HUES48 (cell line): ENCODE measurements around the gene HSD17B2.

Experiments used
- H3K27ac ChIP-seq: one replicate; pipeline ENCODE4 v1.7.0; 2013; ENCODE audit warnings: low read depth, low read length, inconsistent platforms
- H3K27me3 ChIP-seq: 2 replicates; pipeline ENCODE4 v1.6.1; 2013; ENCODE audit warnings: mild to moderate bottlenecking, low read length; ENCODE audit not compliant: control insufficient read depth, insufficient read depth
- H3K36me3 ChIP-seq: 2 replicates; pipeline ENCODE4 v1.6.1; 2013; ENCODE audit warnings: low read length; ENCODE audit not compliant: control insufficient read depth, insufficient read depth
- H3K4me1 ChIP-seq: 2 replicates; pipeline ENCODE4 v1.6.1; 2013; ENCODE audit warnings: mild to moderate bottlenecking, low read length; ENCODE audit not compliant: control insufficient read depth, insufficient read depth
- H3K4me3 ChIP-seq: 2 replicates; pipeline ENCODE4 v1.5.1; 2013; ENCODE audit warnings: mild to moderate bottlenecking, low read depth, low read length
- H3K9ac ChIP-seq: 2 replicates; pipeline ENCODE4 v1.6.1; 2013; ENCODE audit warnings: mild to moderate bottlenecking, low read depth, low read length, moderate library complexity
- H3K9me3 ChIP-seq: 2 replicates; pipeline ENCODE4 v1.6.1; 2013; ENCODE audit warnings: low read length; ENCODE audit not compliant: control insufficient read depth, insufficient read depth

HSD17B2 gene

GRCh38 chr16:82049484-82049883, 14.4 kb downstream of the HSD17B2 start:
- H3K9ac ChIP-seq: no peak overlapping the region
- no peaks in the 10 kb centered on the region for H3K36me3 ChIP-seq
- H3K4me1 ChIP-seq: no peaks in the 10 kb centered on the region
- H3K27ac ChIP-seq: no peak overlapping the region
- H3K9me3 ChIP-seq: no peaks in the 10 kb centered on the region
- H3K4me3 ChIP-seq: no peak overlapping the region
- no peaks in the 10 kb centered on the region for H3K27me3 ChIP-seq

DNA sequence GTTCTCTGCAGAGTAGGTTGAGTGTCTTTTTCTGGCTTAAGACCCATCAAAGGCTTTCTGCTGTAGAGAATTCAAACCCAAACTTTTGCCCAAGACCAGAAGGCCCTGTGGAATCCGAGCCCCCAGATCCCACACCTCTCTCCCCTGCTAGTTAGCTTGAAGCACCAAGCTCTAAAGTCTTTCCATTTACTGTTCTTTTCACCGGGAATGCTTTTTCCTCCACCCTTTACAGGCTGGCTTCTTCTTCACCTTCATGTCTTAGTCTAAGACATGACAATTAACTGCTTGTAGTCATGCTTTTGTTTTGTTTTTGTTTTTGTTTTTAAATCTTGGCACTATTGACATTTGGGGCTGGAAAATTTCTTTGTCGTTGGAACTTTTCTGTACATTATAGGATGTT, 15.5 kb downstream of the HSD17B2 start:
- H3K4me1 ChIP-seq: no peaks in the 10 kb centered on the region
- H3K36me3 ChIP-seq: no peaks in the 10 kb centered on the region
- H3K4me3 ChIP-seq: no peak overlapping the region
- no peaks in the 10 kb centered on the region for H3K9me3 ChIP-seq
- H3K9ac ChIP-seq: no peak overlapping the region
- no peaks in the 10 kb centered on the region for H3K27me3 ChIP-seq
- peak overlapping the region; percentile 3 for H3K27ac ChIP-seq

DNA sequence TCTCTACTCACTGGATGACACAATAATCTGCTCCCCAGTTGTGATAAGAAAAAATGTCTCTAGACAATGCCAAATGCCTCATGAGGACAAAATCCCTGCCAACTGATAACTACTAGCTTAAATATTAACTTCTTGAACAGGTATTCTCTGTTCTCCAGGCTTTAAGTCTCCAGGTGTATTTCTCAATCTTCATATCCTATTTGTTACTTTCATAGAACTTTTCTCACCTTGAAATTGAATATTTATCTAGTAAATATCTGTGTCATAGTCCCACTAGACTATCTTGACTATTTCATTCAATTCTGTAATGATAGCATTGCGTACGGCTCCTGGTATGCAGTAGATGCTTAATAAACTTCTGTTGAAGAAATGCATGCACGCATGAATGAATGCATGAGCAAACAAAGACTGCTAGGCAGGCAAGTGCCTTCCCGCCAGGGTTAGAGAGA, 15.9 kb downstream of the HSD17B2 start:
- no peaks in the 10 kb centered on the region for H3K9me3 ChIP-seq
- no peak overlapping the region for H3K4me3 ChIP-seq
- H3K9ac ChIP-seq: no peak overlapping the region
- no peak overlapping the region for H3K27ac ChIP-seq
- no peaks in the 10 kb centered on the region for H3K4me1 ChIP-seq
- H3K36me3 ChIP-seq: no peaks in the 10 kb centered on the region
- no peaks in the 10 kb centered on the region for H3K27me3 ChIP-seq

- Histone ChIP-seq H3K9me3 (no peaks in the 10 kb centered on the region), H3K36me3 (no peaks in the 10 kb centered on the region), H3K9ac (no peak overlapping the region), H3K4me1 (no peaks in the 10 kb centered on the region), H3K27me3 (no peaks in the 10 kb centered on the region), H3K27ac (no peak overlapping the region), H3K4me3 (no peak overlapping the region)
These were observed 16.6 kb downstream of the HSD17B2 start for GRCh38 chr16:82051656-82052055.

GRCh38 chr16:82055117-82055516, 20.1 kb downstream of the HSD17B2 start:
- Histone ChIP-seq H3K9ac (no peak overlapping the region), H3K36me3 (no peaks in the 10 kb centered on the region), H3K27me3 (no peaks in the 10 kb centered on the region), H3K9me3 (no peaks in the 10 kb centered on the region), H3K4me3 (no peak overlapping the region), H3K4me1 (no peaks in the 10 kb centered on the region), H3K27ac (no peak overlapping the region)

GRCh38 chr16:82055728-82056549, 20.9 kb downstream of the HSD17B2 start:
- H3K27me3 ChIP-seq: no peaks in the 10 kb centered on the region
- no peak overlapping the region for H3K9ac ChIP-seq
- H3K4me3 ChIP-seq: no peak overlapping the region
- H3K27ac ChIP-seq: no peak overlapping the region
- H3K4me1 ChIP-seq: no peaks in the 10 kb centered on the region
- H3K9me3 ChIP-seq: no peaks in the 10 kb centered on the region
- H3K36me3 ChIP-seq: no peaks in the 10 kb centered on the region

- H3K9me3 ChIP-seq: no peaks in the 10 kb centered on the region
- no peaks in the 10 kb centered on the region for H3K36me3 ChIP-seq
- H3K9ac ChIP-seq: no peak overlapping the region
- no peaks in the 10 kb centered on the region for H3K27me3 ChIP-seq
- no peaks in the 10 kb centered on the region for H3K4me1 ChIP-seq
- no peak overlapping the region for H3K27ac ChIP-seq
- no peak overlapping the region for H3K4me3 ChIP-seq
These were observed 21.5 kb downstream of the HSD17B2 start for GRCh38 chr16:82056550-82056896.

DNA sequence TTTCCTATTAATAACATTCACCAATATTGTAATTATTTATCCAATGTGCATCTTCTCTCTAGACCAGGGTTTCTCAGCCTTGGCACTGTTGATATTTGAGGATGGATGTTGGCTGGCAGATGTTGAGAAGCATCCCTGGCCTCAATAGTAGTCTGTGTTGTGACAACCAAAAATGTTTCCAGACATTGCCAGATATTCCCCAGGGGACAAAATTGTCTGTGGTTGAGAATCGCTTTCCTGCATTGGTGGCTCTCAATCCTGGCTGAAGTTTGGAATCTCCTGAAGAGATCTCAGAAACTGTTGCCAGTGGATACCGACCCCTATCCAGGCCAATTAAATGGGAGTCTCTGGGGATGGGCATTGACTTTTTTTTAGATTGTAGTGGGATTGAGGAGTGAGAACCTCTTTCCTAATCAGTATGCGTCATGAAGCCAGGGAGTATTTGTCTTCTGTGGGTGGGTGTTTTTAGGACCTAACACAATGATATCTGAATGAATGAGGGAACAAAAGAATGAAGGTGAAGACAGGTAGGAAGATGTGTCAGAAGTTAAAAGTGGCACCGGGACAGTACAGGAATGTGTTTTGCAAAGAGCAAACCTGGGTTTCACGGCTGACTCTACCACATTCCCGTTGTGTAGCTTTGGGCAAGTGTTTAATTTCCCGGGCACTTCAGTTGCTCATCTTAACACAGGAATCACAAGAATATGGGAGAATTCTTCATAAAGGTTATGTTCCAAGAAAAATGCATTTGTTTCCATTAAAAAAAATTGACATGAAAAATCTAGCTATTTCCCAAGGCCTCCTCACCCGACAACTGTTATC, 24.3 kb downstream of the HSD17B2 start:
- Histone ChIP-seq H3K4me1 (no peaks in the 10 kb centered on the region), H3K36me3 (no peaks in the 10 kb centered on the region), H3K4me3 (no peak overlapping the region), H3K9me3 (no peaks in the 10 kb centered on the region), H3K9ac (no peak overlapping the region), H3K27ac (no peak overlapping the region), H3K27me3 (no peaks in the 10 kb centered on the region)

GRCh38 chr16:82059983-82060421, 24.9 kb downstream of the HSD17B2 start:
- H3K9ac ChIP-seq: no peak overlapping the region
- no peaks in the 10 kb centered on the region for H3K36me3 ChIP-seq
- H3K9me3 ChIP-seq: no peaks in the 10 kb centered on the region
- H3K27ac ChIP-seq: no peak overlapping the region
- no peak overlapping the region for H3K4me3 ChIP-seq
- no peaks in the 10 kb centered on the region for H3K4me1 ChIP-seq
- no peaks in the 10 kb centered on the region for H3K27me3 ChIP-seq

DNA sequence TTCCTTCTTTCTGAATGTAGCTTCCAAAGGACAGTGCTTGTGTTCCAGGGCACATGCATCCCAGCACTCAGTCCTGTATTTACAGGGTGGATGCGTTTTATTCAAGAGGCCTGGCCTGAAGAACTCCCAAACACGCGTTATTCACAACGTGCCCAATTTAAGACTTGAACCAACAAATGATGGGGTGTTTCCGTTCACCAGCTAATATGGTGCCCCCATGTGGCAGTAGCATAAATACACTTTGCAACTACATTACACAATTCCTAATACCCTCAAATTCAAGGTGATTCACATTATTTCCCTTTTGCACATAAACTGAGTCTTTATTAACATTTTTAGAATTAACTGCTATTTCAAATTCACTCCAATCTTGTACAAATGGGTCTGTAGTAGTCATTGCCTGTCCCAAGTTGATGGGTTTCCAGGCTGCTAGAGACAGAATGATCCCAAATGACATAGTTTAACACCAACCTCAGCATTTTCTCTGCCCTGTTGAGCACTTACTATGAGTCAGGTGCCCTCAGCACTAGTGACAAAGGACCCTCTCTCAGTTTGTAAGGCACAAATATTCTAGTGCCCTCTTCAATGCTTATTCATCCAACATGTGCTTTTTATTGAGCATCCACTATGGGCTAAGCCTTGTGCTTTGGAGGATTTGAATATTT, 26.9 kb downstream of the HSD17B2 start:
- H3K36me3 ChIP-seq: no peaks in the 10 kb centered on the region
- no peak overlapping the region for H3K9ac ChIP-seq
- no peak overlapping the region for H3K27ac ChIP-seq
- H3K4me3 ChIP-seq: no peak overlapping the region
- no peaks in the 10 kb centered on the region for H3K27me3 ChIP-seq
- no peaks in the 10 kb centered on the region for H3K4me1 ChIP-seq
- no peaks in the 10 kb centered on the region for H3K9me3 ChIP-seq

- Histone ChIP-seq H3K9ac (no peak overlapping the region), H3K27ac (no peak overlapping the region)
These were observed 27.6 kb downstream of the HSD17B2 start for GRCh38 chr16:82062645-82063058.

More at GRCh38 chr16:82062645-82063058, 27.6 kb downstream of the HSD17B2 start:
- no peak overlapping the region for H3K4me3 ChIP-seq
- no peaks in the 10 kb centered on the region for H3K27me3 ChIP-seq
- H3K4me1 ChIP-seq: no peaks in the 10 kb centered on the region
- no peaks in the 10 kb centered on the region for H3K9me3 ChIP-seq
- H3K36me3 ChIP-seq: no peaks in the 10 kb centered on the region
